Muscle layer of duodenum (tissue), 2 donors: ENCODE data around the gene DHX15.
A peak's percentile ranks its signal among the peaks of the same experiment; 100 is the strongest.

Source experiments
- H3K27ac ChIP-seq: one replicate; pipeline ENCODE4 v1.7.0; 2013; ENCODE audit warnings: mild to moderate bottlenecking, low read length
- H3K27me3 ChIP-seq: one replicate; pipeline ENCODE4 v1.7.0; 2013; ENCODE audit warnings: low read depth, mild to moderate bottlenecking, control low read depth, low read length
- H3K36me3 ChIP-seq, 2 donors: one replicate each; pipeline ENCODE4 v1.7.0; 2013; ENCODE audit warnings: low read length in 2 of 2, control low read depth in 1 of 2, mild to moderate bottlenecking in 1 of 2; ENCODE audit not compliant: insufficient read depth in 2 of 2, control insufficient read depth in 1 of 2
- H3K4me1 ChIP-seq, 2 donors: one replicate each; pipeline ENCODE4 v1.7.0; 2013; ENCODE audit warnings: low read length in 2 of 2, mild to moderate bottlenecking in 2 of 2, control low read depth in 1 of 2, moderate library complexity in 1 of 2; ENCODE audit not compliant: insufficient read depth in 2 of 2, control insufficient read depth in 1 of 2
- H3K4me3 ChIP-seq, 2 donors: one replicate each; pipeline ENCODE4 v1.7.0; 2013; ENCODE audit warnings: low read length in 2 of 2, low read depth in 1 of 2, mild to moderate bottlenecking in 1 of 2
- H3K9me3 ChIP-seq, 2 donors: one replicate each; pipeline ENCODE4 v1.7.0; 2013; ENCODE audit warnings: low read length in 2 of 2, control low read depth in 1 of 2, mild to moderate bottlenecking in 1 of 2; ENCODE audit not compliant: control insufficient read depth in 1 of 2
- donor health status: healthy.

Gene DHX15

DNA sequence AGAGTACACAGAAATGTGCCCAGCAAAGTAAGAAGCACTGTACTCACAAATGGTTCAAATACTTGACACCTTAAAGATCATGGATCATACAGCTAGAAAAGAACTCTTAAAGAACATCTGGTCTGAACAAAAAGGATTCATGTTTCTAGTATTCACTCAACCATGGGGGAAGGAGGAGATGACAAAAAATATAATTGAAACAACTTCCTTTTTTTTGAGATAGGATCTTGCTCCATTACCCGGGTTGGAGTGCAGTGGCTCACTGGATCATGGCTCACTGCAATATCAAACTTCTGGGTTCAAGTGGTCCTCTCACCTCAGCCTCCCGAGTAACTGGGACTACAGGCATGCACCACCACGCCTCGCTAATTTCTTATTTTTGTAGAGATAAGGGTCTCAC is 6.0 kb downstream of the DHX15 start:
- H3K9me3 ChIP-seq: no peaks in the 10 kb centered on the region
- no peak overlapping the region for H3K27ac ChIP-seq
- H3K4me1 ChIP-seq: peaks cover 8 to 52% of the 10 kb centered on the region in 2 donors
- no peaks in the 10 kb centered on the region for H3K27me3 ChIP-seq
- H3K4me3 ChIP-seq: no peak overlapping the region
- peaks cover 21 to 24% of the 10 kb centered on the region in 2 donors for H3K36me3 ChIP-seq

DNA sequence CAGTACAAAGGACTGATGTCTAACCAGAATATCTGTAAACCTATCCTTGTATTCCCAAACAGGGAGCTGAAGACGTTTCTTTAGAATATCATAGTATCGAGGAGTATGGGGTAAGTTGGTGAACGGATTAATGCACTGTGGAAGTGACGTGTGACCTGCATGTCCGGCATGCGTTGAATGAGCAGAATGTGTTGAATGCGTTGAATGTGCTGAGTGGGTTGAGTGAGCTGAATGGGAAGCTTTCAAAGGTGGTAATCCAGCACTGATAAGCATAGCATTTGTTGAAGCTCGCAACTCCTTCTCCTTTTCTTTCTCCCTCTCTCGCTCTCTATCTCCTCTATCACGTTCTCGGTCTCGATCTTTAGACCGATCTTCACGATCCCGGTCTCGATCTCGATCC is 8.1 kb downstream of the DHX15 start:
- Histone ChIP-seq H3K36me3 (peaks cover 30 to 31% of the 10 kb centered on the region in 2 donors), H3K9me3 (no peaks in the 10 kb centered on the region), H3K27me3 (no peaks in the 10 kb centered on the region), H3K4me3 (no peak overlapping the region), H3K27ac (no peak overlapping the region), H3K4me1 (peaks cover 12 to 38% of the 10 kb centered on the region in 2 donors)

DNA sequence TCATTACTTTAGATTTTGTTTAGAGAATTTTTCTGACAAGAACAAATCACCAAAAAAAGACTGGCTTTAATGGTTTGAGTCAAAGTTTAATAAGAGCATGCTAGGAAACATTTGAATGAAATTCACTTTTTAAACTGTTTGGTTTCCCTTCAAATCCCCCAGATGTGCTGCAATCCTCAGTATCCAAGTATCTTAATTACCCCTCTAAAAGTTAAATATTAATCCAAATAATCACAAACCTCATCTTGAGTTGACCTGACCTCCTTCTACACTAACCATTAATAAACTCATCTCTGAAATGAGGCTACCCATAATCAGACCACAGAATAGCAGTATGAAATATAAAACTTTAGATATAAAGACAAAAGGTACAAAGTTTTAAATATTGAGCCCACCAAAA is 10.1 kb downstream of the DHX15 start:
- Histone ChIP-seq H3K9me3 (no peaks in the 10 kb centered on the region), H3K27ac (no peak overlapping the region), H3K4me1 (peaks cover 23 to 32% of the 10 kb centered on the region in 2 donors), H3K4me3 (no peak overlapping the region), H3K36me3 (peaks cover 30 to 34% of the 10 kb centered on the region in 2 donors), H3K27me3 (no peaks in the 10 kb centered on the region)

DNA sequence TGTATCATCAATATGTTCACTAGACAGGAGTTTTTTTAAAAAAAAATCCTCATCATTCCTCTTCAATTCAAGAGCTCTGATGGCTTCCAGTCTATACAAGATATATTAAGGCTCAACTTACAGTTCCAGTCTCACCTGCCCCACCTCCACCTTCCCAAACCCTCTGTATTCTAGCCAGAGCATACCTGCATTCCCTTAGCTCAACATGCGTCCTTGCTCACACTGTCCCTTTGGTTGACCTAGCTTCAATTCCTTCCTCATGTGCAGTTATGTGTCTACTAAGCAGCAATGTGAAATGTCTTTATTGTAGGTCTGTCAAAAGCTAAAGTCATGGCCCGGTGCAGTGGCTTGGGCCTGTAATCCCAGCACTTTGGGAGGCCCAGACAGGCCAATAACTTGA is 10.8 kb downstream of the DHX15 start:
- Histone ChIP-seq H3K4me3 (no peak overlapping the region), H3K36me3 (peaks cover 30 to 34% of the 10 kb centered on the region in 2 donors), H3K4me1 (peaks cover 23 to 29% of the 10 kb centered on the region in 2 donors)

DNA sequence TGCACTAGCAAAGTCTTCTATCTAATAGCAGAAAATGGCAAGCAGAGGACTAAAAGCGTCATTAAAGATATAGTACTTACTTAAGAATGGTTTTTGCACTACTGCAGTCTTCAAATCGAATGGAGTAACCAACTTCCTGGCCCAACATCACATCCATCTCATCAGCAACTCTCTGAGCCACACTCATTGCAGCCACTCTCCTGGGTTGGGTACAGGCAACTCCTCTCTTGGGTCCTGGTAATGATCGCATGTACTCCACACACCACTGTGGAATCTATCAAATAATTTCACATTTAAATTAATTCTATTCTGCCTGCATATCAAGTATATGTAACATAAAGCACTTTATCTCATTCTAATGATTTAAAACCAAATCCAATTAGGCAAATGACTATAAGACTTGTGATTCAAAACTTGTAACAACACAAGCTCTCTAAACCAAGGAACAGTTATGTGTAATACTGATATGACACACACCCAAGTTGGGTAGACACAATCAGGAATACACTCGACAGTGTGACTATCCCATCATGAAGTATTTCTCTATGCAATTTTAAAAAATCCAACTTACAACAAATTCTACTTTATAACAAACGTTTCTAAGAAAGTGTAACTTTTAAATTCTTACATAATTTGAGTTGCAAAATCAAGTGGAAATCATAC is 13.6 kb downstream of the DHX15 start:
- no peak overlapping the region for H3K4me3 ChIP-seq
- H3K4me1 ChIP-seq: peaks cover 14 to 23% of the 10 kb centered on the region in 2 donors
- no peak overlapping the region for H3K27ac ChIP-seq
- no peaks in the 10 kb centered on the region for H3K27me3 ChIP-seq
- H3K36me3 ChIP-seq: peaks cover 25 to 31% of the 10 kb centered on the region in 2 donors
- H3K9me3 ChIP-seq: no peaks in the 10 kb centered on the region

More for the DNA sequence above, 10.8 kb downstream of the DHX15 start:
- H3K27me3 ChIP-seq: no peaks in the 10 kb centered on the region
- H3K27ac ChIP-seq: no peak overlapping the region
- H3K9me3 ChIP-seq: no peaks in the 10 kb centered on the region

DNA sequence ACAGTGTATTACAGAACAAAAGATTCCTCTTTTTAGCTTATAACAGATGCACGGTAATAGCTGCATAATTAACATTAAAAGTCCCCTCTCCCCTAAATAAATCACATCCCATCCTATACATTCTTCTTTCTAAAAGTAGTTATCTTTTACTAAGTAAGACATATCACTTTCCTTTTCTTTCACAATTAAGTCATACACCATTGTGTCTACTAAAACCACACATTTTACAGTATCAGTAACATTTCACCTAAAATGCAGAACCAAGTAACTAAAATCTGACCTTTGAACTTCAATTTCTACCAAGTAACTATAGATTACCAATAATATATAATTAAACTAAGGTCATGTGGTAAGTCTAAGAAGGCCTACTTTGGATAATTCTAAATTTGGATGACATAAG is 14.2 kb downstream of the DHX15 start:
- Histone ChIP-seq H3K4me1 (peaks cover 14 to 26% of the 10 kb centered on the region in 2 donors), H3K36me3 (peaks cover 20 to 26% of the 10 kb centered on the region in 2 donors), H3K4me3 (no peak overlapping the region), H3K9me3 (no peaks in the 10 kb centered on the region), H3K27me3 (no peaks in the 10 kb centered on the region), H3K27ac (no peak overlapping the region)

DNA sequence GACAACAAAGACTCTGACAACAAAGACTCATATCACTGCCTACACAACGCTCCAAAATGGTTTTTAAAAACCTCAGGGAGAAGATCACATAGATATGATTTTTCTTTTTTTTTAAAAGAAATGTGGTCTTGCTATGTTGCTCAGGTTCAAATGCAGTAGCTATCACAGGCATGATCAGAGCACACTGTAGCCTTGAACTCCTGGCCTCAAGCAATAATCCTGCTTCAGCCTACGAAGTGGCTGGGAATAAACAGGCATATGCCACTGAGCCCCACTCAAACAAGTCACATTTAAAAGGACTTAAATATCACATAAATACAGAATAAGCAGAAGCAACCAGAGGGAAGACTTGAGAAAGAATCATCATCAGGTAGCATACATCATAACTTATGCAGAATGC is 14.7 kb downstream of the DHX15 start:
- Histone ChIP-seq H3K27ac (no peak overlapping the region), H3K9me3 (no peaks in the 10 kb centered on the region), H3K4me3 (no peak overlapping the region), H3K4me1 (peaks cover 14 to 31% of the 10 kb centered on the region in 2 donors), H3K27me3 (no peaks in the 10 kb centered on the region), H3K36me3 (peaks cover 16 to 23% of the 10 kb centered on the region in 2 donors)

DNA sequence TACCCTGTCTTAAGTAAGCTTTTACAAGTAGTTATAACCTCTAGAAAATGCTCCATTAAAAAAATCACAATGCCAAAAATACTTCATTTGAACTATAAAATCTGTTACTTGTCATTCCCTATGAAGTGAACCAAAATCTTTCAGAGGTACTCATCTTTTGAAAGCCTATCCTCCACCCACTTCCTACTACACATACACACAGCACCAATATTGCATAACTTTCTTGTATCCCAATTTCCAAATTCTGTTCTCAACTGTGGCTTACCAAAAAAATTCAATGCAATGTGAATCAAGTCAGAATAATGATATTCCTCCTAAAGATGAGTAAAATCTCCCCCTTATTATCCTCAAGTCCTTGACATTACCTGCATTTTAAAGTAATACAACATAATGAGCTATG is 15.9 kb downstream of the DHX15 start:
- Histone ChIP-seq H3K36me3 (peaks cover 12 to 16% of the 10 kb centered on the region in 2 donors), H3K4me1 (peaks cover 14 to 35% of the 10 kb centered on the region in 2 donors), H3K27ac (no peak overlapping the region), H3K27me3 (no peaks in the 10 kb centered on the region), H3K4me3 (no peak overlapping the region), H3K9me3 (no peaks in the 10 kb centered on the region)

DNA sequence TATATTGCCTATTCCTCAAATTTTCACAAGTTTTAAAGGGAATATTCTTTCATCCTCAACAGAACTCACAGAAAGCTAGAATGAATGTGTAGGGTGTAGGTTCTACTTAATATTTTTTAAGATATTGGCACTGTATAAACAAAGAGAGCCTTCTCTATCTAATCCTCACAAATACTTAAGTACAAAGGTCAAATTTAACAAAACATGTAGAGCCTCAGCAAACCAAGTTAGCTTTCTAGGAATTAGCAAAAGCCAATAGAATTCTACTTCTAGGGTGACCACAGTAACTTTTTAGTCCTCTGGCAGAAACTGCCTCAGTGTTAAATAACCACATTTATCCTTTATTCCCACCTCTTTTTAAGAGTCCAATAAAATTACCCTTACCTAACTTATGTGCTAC is 19.3 kb downstream of the DHX15 start:
- Histone ChIP-seq H3K27ac (peak overlapping the region; percentile 43), H3K9me3 (no peaks in the 10 kb centered on the region), H3K27me3 (no peaks in the 10 kb centered on the region), H3K4me1 (peaks cover 4 to 37% of the 10 kb centered on the region in 2 donors), H3K36me3 (peaks cover 8 to 11% of the 10 kb centered on the region in 2 donors), H3K4me3 (no peak overlapping the region)

DNA sequence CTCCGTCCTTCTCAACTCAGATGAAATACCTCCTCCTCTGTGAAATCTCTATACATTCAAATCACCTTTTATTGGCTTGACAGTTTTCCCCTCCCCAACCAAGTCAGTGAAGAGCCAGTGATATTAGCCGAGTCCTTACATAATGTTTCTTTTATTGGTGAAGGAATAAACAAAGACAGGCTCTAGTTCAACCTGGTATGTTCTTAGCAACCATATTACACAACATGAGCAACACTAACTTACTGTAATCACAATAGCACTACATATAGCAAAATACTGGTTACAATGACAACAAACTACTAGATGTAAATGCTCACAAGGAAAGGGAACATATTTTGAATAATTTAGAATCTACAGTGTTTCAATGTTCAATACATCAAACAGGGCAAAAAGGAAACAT is 19.9 kb downstream of the DHX15 start:
- Histone ChIP-seq H3K4me1 (peaks cover 0 to 37% of the 10 kb centered on the region in 2 donors), H3K27ac (peak overlapping the region; percentile 43), H3K36me3 (peaks cover 4 to 11% of the 10 kb centered on the region in 2 donors), H3K9me3 (no peaks in the 10 kb centered on the region), H3K4me3 (no peak overlapping the region), H3K27me3 (no peaks in the 10 kb centered on the region)

DNA sequence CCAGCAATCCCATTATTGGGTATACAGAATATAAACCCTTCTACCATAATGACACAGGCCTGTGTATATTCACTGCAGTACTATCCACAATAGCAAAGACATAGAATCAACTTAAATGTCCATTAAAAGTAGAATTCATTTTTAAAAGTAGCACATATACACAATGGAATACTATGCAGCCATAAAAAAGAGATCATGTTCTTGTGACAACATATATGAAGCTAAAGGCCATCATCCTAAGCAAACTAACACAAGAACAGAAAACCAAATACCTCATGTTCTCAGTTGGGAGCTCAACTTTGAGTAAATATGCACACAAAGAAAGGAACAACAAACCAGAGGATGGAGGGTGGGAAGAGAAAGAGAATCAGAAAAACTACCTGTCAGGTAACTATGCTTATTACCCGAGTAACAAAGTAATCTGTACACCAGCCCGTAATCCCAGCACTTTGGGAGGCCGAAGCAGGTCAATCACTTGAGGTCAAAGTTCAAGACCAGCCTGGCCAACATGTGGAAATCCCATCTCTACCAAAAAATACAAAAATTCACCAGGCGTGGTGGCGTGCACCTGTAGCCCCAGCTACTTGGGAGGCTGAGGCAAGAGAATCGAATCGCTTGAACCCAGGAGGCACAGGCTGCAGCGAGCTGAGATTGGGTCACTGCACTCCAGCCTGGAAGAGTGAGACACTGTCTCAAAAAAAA is 22.8 kb downstream of the DHX15 start:
- H3K9me3 ChIP-seq: no peaks in the 10 kb centered on the region
- H3K4me3 ChIP-seq: no peak overlapping the region
- no peaks in the 10 kb centered on the region for H3K27me3 ChIP-seq
- H3K36me3 ChIP-seq: peaks cover 0 to 8% of the 10 kb centered on the region in 2 donors
- no peak overlapping the region for H3K27ac ChIP-seq
- H3K4me1 ChIP-seq: peaks cover 11 to 51% of the 10 kb centered on the region in 2 donors
